ENCODE measurements around the gene PIK3R1. TPM values are rescaled to one million over a fixed set of nuclear protein-coding genes. Genes with fewer than 3 reads are reported as not detected.

PIK3R1 gene
- total RNA-seq, 1 donor from 2014 or later: 27.4 TPM

DNA sequence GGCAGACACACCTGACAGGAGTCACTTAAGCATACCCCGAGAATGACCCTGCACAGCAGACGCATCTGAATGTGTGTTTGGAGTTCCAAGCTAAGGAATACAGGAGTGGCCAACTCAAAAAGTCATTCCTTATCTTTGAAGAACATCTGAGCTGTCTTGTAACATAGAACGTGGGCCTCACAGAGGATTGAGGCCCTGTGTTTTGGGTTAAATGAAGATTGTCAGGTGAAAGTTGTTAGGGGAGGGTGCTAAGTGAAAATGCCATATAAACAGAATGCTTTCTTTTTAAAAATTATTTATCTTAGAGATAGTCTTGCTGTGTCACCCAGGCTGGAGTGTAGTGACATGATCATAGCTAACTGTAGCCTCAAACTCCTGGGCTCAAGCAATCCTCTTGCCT lies 100.9 kb downstream of the PIK3R1 start:
- Mint-ChIP-seq H3K36me3 (ENCODE audit: unreplicated experiment) (no peaks in the 10 kb centered on the region), H3K27ac (ENCODE audit: unreplicated experiment) (no peak overlapping the region), H3K4me1 (ENCODE audit: unreplicated experiment) (peaks cover 17% of the 10 kb centered on the region), H3K4me3 (ENCODE audit: unreplicated experiment) (no peak overlapping the region), H3K9me3 (ENCODE audit: unreplicated experiment) (no peaks in the 10 kb centered on the region), H3K27me3 (ENCODE audit: unreplicated experiment) (no peaks in the 10 kb centered on the region)
- TF ChIP-seq, protein P1, sequence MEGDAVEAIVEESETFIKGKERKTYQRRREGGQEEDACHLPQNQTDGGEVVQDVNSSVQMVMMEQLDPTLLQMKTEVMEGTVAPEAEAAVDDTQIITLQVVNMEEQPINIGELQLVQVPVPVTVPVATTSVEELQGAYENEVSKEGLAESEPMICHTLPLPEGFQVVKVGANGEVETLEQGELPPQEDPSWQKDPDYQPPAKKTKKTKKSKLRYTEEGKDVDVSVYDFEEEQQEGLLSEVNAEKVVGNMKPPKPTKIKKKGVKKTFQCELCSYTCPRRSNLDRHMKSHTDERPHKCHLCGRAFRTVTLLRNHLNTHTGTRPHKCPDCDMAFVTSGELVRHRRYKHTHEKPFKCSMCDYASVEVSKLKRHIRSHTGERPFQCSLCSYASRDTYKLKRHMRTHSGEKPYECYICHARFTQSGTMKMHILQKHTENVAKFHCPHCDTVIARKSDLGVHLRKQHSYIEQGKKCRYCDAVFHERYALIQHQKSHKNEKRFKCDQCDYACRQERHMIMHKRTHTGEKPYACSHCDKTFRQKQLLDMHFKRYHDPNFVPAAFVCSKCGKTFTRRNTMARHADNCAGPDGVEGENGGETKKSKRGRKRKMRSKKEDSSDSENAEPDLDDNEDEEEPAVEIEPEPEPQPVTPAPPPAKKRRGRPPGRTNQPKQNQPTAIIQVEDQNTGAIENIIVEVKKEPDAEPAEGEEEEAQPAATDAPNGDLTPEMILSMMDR (IDR thresholded peaks at IDR 0.05): no peak
- DNase-seq (ENCODE audit: extremely low spot score, unreplicated experiment): no peak

DNA sequence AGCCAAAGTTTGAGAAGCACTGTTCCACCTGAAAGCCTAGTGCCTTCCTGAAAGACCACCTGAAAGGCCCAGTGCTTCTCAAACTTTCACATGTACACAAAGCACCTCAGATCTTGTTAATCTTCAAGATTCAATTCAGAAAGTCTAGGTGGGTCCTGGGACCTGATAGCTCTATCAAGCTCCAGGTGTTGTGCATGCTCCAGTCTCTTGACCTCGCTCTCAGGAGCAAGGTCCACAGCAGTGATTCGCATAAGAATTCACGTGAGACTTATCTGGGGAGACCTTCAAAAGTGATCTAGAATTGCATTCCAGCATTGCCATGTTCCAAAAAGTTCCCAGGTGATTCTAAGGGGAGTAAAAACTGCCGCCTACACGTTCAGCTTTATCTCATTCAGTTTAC lies 102.1 kb downstream of the PIK3R1 start:
- TF ChIP-seq, protein P1 (IDR thresholded peaks at IDR 0.05): no peak
- Mint-ChIP-seq H3K27me3 (ENCODE audit: unreplicated experiment) (no peaks in the 10 kb centered on the region), H3K9me3 (ENCODE audit: unreplicated experiment) (no peaks in the 10 kb centered on the region), H3K36me3 (ENCODE audit: unreplicated experiment) (no peaks in the 10 kb centered on the region), H3K4me3 (ENCODE audit: unreplicated experiment) (no peak overlapping the region), H3K4me1 (ENCODE audit: unreplicated experiment) (peaks cover 17% of the 10 kb centered on the region), H3K27ac (ENCODE audit: unreplicated experiment) (no peak overlapping the region)
- DNase-seq (ENCODE audit: extremely low spot score, unreplicated experiment): no peak

DNA sequence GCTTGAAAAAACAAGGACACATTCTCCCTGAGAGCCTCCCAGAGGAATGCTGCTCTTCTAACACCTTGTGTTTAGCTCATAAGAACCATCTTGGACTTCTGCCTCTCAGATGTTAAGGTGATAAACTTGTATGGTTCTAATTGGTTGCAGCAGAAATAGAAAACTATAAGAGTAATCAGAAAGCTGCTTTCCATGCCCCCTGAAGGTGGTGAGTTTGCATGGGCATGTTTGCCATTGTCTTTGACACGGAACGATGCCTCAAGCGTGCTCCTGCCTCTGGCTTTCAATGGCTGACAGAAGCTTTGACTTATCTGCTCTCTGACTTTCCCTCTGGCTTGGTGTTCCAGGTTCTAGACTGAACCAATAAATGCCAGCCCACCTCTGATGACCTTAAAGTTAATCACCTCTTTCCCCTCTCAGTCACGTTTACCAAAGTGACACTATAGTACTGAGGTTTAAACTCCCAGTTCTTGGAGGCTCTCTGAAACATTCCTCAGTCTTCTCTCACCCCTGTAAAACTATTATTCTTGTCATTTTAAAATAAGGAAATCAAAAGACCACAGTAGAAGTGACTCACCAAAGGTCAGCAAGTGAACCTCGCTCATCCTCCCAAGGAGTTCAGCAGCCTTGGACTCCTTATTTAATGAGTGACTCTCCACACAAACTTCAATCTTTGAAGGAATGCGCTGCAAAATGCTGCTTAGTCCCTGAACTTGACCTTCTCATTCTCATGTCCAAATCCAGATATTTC lies 103.6 kb downstream of the PIK3R1 start:
- H3K27ac Mint-ChIP-seq (ENCODE audit: unreplicated experiment): peak overlapping the region; percentile 58
- DNase-seq (ENCODE audit: extremely low spot score, unreplicated experiment): no peak
- peaks cover 17% of the 10 kb centered on the region for H3K4me1 Mint-ChIP-seq (ENCODE audit: unreplicated experiment)
- no peaks in the 10 kb centered on the region for H3K27me3 Mint-ChIP-seq (ENCODE audit: unreplicated experiment)
- TF ChIP-seq, protein P1 (IDR thresholded peaks at IDR 0.05): no peak
- no peaks in the 10 kb centered on the region for H3K36me3 Mint-ChIP-seq (ENCODE audit: unreplicated experiment)
- no peak overlapping the region for H3K4me3 Mint-ChIP-seq (ENCODE audit: unreplicated experiment)
- no peaks in the 10 kb centered on the region for H3K9me3 Mint-ChIP-seq (ENCODE audit: unreplicated experiment)

DNA sequence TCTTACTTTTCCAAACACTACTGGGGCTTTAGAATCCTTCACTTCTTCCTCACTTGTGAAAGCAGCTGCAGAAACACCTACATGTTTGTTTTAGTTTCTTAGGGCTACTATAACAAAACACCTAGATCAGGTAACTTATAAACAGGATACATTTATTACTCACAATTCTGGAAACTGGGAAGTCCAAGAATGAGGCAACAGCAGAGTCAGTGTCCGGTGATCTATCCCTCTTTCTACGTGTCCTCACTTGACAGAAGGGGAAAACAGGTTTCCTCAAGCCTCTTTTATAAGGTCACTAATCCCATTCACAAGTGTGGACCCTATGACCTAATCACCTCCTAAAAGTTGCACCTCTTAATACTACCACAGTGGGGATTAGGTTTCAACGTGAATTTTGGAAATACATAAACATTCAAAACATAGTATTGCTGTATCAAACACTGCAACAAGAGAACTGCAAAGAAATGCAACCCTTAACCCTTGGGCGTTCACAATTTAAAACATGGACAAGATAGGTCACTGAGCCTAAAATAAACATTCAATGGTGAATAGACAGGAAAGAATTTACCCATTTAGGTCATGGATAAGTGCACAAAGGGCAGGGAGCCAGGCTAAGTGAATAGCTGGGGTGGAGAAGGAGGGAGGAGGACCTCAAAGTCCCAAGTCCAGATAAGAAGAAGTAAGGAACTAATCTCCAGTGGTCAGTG lies 104.3 kb downstream of the PIK3R1 start:
- Mint-ChIP-seq H3K4me1 (ENCODE audit: unreplicated experiment) (peaks cover 17% of the 10 kb centered on the region), H3K36me3 (ENCODE audit: unreplicated experiment) (no peaks in the 10 kb centered on the region), H3K27me3 (ENCODE audit: unreplicated experiment) (no peaks in the 10 kb centered on the region), H3K27ac (ENCODE audit: unreplicated experiment) (peak overlapping the region; percentile 58), H3K9me3 (ENCODE audit: unreplicated experiment) (no peaks in the 10 kb centered on the region), H3K4me3 (ENCODE audit: unreplicated experiment) (no peak overlapping the region)
- TF ChIP-seq, protein P1 (IDR thresholded peaks at IDR 0.05): no peak
- no peak for DNase-seq (ENCODE audit: extremely low spot score, unreplicated experiment)

DNA sequence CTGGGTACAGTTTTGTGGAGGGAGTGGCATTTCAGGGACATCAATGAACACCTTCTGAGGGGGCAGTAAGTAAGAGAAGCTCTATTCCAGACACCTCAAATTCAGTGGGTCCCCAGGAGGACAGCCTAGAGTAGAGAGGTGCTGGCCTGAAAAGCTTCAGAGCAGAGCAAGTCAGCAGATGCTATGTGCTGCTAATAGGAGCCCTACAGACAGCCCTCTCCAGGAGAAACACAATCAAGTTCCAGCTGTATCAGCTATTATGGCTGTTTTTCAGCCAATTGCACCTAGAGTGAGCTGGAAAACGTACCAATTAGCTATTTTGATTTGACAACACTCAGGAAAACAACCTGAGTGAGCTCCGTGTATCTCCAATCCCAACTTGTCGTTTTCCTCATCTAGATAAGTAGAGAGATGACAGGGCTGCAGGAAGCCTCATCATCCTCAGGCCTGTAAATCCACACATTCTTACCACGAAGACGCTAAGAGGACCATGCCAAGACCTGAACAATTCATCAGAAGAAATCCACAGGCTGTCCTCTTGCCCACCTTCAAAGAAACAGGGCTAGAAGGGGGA lies 104.9 kb downstream of the PIK3R1 start:
- TF ChIP-seq, protein P1 (IDR thresholded peaks at IDR 0.05): no peak
- H3K27ac Mint-ChIP-seq (ENCODE audit: unreplicated experiment): no peak overlapping the region
- peaks cover 17% of the 10 kb centered on the region for H3K4me1 Mint-ChIP-seq (ENCODE audit: unreplicated experiment)
- no peaks in the 10 kb centered on the region for H3K9me3 Mint-ChIP-seq (ENCODE audit: unreplicated experiment)
- no peaks in the 10 kb centered on the region for H3K27me3 Mint-ChIP-seq (ENCODE audit: unreplicated experiment)
- no peaks in the 10 kb centered on the region for H3K36me3 Mint-ChIP-seq (ENCODE audit: unreplicated experiment)
- DNase-seq (ENCODE audit: extremely low spot score, unreplicated experiment): no peak
- no peak overlapping the region for H3K4me3 Mint-ChIP-seq (ENCODE audit: unreplicated experiment)

Data from osteocyte (in vitro differentiated cells).